Activated CD4-positive, alpha-beta T cell treated with anti-CD3 and anti-CD28 coated beads, Interleukin-2, amount 10 ng/mL, durations not matched to agents 24 days and 14 days (primary cell): Measurements from ENCODE around the gene LYRM2. TPM values are rescaled to one million over a fixed set of nuclear protein-coding genes. Genes with fewer than 3 reads are reported as not detected.

Experiments
- DNase-seq: peaks from one replicate; pipeline ENCODE4 v3.0.0; 2022
- H3K27ac Mint-ChIP-seq: one replicate; pipeline ENCODE4 v1.8.0; 2022; ENCODE audit warnings: mild to moderate bottlenecking, mixed read lengths
- H3K27me3 Mint-ChIP-seq: one replicate; pipeline ENCODE4 v1.8.0; 2022; ENCODE audit warnings: mixed read lengths
- H3K36me3 Mint-ChIP-seq: one replicate; pipeline ENCODE4 v1.8.0; 2022; ENCODE audit warnings: low read depth, mild to moderate bottlenecking, mixed read lengths
- H3K4me1 Mint-ChIP-seq: one replicate; pipeline ENCODE4 v1.8.0; 2021; ENCODE audit warnings: mixed read lengths
- H3K4me3 Mint-ChIP-seq: one replicate; pipeline ENCODE4 v1.8.0; 2022; ENCODE audit warnings: mild to moderate bottlenecking, moderate library complexity, mixed read lengths
- H3K9me3 Mint-ChIP-seq: one replicate; pipeline ENCODE4 v1.8.0; 2021; ENCODE audit warnings: mixed read lengths
- intact Hi-C: fragments of 100-400 bp; cut with micrococcal nuclease; formaldehyde crosslinking; loops from one replicate; pipeline ENCODE4 v1.15.1; 2023
- total RNA-seq: library from RNA; stranded (reverse); gene quantifications from 2 replicates; pipeline ENCODE4 v1.2.3, GENCODE V29; 2022

LYRM2 gene
- total RNA-seq, 1 donor from 2014 or later = 33.7 TPM

- Mint-ChIP-seq H3K4me3 (peak overlapping the region; percentile 6), H3K4me1 (peaks cover 39% of the 10 kb centered on the region), H3K36me3 (peaks cover 14% of the 10 kb centered on the region), H3K9me3 (peaks cover 22% of the 10 kb centered on the region), H3K27ac (peak overlapping the region; percentile 39), H3K27me3 (no peaks in the 10 kb centered on the region)
- intact Hi-C loops = no loop called here
- no peak for DNase-seq
These were observed 40.6 kb downstream of the LYRM2 start for GRCh38 chr6:89597988-89598387.

- H3K9me3 Mint-ChIP-seq = peaks cover 22% of the 10 kb centered on the region
- peaks cover 39% of the 10 kb centered on the region for H3K4me1 Mint-ChIP-seq
- peak overlapping the region; percentile 21 for H3K27ac Mint-ChIP-seq
These were observed 41.2 kb downstream of the LYRM2 start for GRCh38 chr6:89597372-89597771.

GRCh38 chr6:89596484-89596883 is 42.1 kb downstream of the LYRM2 start:
- peaks cover 39% of the 10 kb centered on the region for H3K4me1 Mint-ChIP-seq
- peaks cover 22% of the 10 kb centered on the region for H3K9me3 Mint-ChIP-seq
- no peaks in the 10 kb centered on the region for H3K27me3 Mint-ChIP-seq
- peak overlapping the region; percentile 48 for H3K4me3 Mint-ChIP-seq
- intact Hi-C loops = loop anchor here (1.0 kb wide), 1 partner anchor 164 kb away; no protein-coding TSS in a partner anchor
- peak overlapping the region; percentile 93 for H3K27ac Mint-ChIP-seq
- DNase-seq = no peak
- H3K36me3 Mint-ChIP-seq = peaks cover 14% of the 10 kb centered on the region

More at GRCh38 chr6:89597372-89597771, 41.2 kb downstream of the LYRM2 start:
- peaks cover 14% of the 10 kb centered on the region for H3K36me3 Mint-ChIP-seq
- peak; percentile 60 for DNase-seq
- intact Hi-C loops = no loop called here
- no peaks in the 10 kb centered on the region for H3K27me3 Mint-ChIP-seq
- peak overlapping the region; percentile 25 for H3K4me3 Mint-ChIP-seq

GRCh38 chr6:89596056-89596455 is 42.5 kb downstream of the LYRM2 start:
- DNase-seq = peak; percentile 78
- intact Hi-C loops = loop anchor here (1.0 kb wide), 1 partner anchor 164 kb away; no protein-coding TSS in a partner anchor
- H3K9me3 Mint-ChIP-seq = peaks cover 22% of the 10 kb centered on the region
- peaks cover 14% of the 10 kb centered on the region for H3K36me3 Mint-ChIP-seq
- peaks cover 39% of the 10 kb centered on the region for H3K4me1 Mint-ChIP-seq
- peak overlapping the region; percentile 93 for H3K27ac Mint-ChIP-seq
- H3K27me3 Mint-ChIP-seq = no peaks in the 10 kb centered on the region
- peak overlapping the region; percentile 48 for H3K4me3 Mint-ChIP-seq

GRCh38 chr6:89591745-89592144 is 46.8 kb downstream of the LYRM2 start:
- peaks cover 14% of the 10 kb centered on the region for H3K9me3 Mint-ChIP-seq
- peaks cover 14% of the 10 kb centered on the region for H3K4me1 Mint-ChIP-seq
- H3K27me3 Mint-ChIP-seq = peaks cover 2% of the 10 kb centered on the region
- no peak overlapping the region for H3K27ac Mint-ChIP-seq
- H3K36me3 Mint-ChIP-seq = peaks cover 6% of the 10 kb centered on the region
- intact Hi-C loops = no loop called here
- DNase-seq = no peak
- no peak overlapping the region for H3K4me3 Mint-ChIP-seq

- peaks cover under 1% of the 10 kb centered on the region for H3K4me1 Mint-ChIP-seq
- H3K9me3 Mint-ChIP-seq = no peaks in the 10 kb centered on the region
- no peak for DNase-seq
- peaks cover 2% of the 10 kb centered on the region for H3K27me3 Mint-ChIP-seq
- no peak overlapping the region for H3K27ac Mint-ChIP-seq
- no peaks in the 10 kb centered on the region for H3K36me3 Mint-ChIP-seq
- intact Hi-C loops = no loop called here
- no peak overlapping the region for H3K4me3 Mint-ChIP-seq
These were observed 48.4 kb downstream of the LYRM2 start for GRCh38 chr6:89590133-89590532.

- Mint-ChIP-seq H3K27me3 (peaks cover 2% of the 10 kb centered on the region), H3K9me3 (no peaks in the 10 kb centered on the region), H3K4me1 (no peaks in the 10 kb centered on the region), H3K4me3 (no peak overlapping the region), H3K27ac (no peak overlapping the region), H3K36me3 (no peaks in the 10 kb centered on the region)
- intact Hi-C loops = no loop called here
- DNase-seq = no peak
These were observed 49.1 kb downstream of the LYRM2 start for GRCh38 chr6:89589297-89590025.

- Mint-ChIP-seq H3K4me1 (peaks cover 2% of the 10 kb centered on the region), H3K36me3 (no peaks in the 10 kb centered on the region), H3K27me3 (peaks cover 8% of the 10 kb centered on the region), H3K4me3 (no peak overlapping the region), H3K9me3 (no peaks in the 10 kb centered on the region), H3K27ac (no peak overlapping the region)
- intact Hi-C loops = no loop called here
- DNase-seq = no peak
These were observed 53.4 kb downstream of the LYRM2 start for GRCh38 chr6:89585154-89585553.

GRCh38 chr6:89584539-89584938 is 54.0 kb downstream of the LYRM2 start:
- no peak for DNase-seq
- no peaks in the 10 kb centered on the region for H3K9me3 Mint-ChIP-seq
- H3K4me1 Mint-ChIP-seq = peaks cover 2% of the 10 kb centered on the region
- H3K4me3 Mint-ChIP-seq = no peak overlapping the region
- peaks cover 9% of the 10 kb centered on the region for H3K27me3 Mint-ChIP-seq
- intact Hi-C loops = no loop called here
- no peaks in the 10 kb centered on the region for H3K36me3 Mint-ChIP-seq
- H3K27ac Mint-ChIP-seq = no peak overlapping the region

GRCh38 chr6:89583559-89583958 is 55.0 kb downstream of the LYRM2 start:
- intact Hi-C loops = no loop called here
- Mint-ChIP-seq H3K9me3 (no peaks in the 10 kb centered on the region), H3K4me3 (no peak overlapping the region), H3K36me3 (no peaks in the 10 kb centered on the region), H3K27me3 (peaks cover 11% of the 10 kb centered on the region), H3K4me1 (peaks cover 2% of the 10 kb centered on the region), H3K27ac (no peak overlapping the region)
- DNase-seq = no peak

GRCh38 chr6:89582669-89583325 is 55.8 kb downstream of the LYRM2 start:
- no peaks in the 10 kb centered on the region for H3K36me3 Mint-ChIP-seq
- no peak overlapping the region for H3K27ac Mint-ChIP-seq
- DNase-seq = no peak
- H3K4me1 Mint-ChIP-seq = peaks cover 2% of the 10 kb centered on the region
- peaks cover 9% of the 10 kb centered on the region for H3K27me3 Mint-ChIP-seq
- H3K9me3 Mint-ChIP-seq = no peaks in the 10 kb centered on the region
- no peak overlapping the region for H3K4me3 Mint-ChIP-seq
- intact Hi-C loops = no loop called here

- H3K9me3 Mint-ChIP-seq = no peaks in the 10 kb centered on the region
- intact Hi-C loops = no loop called here
- DNase-seq = no peak
- H3K27ac Mint-ChIP-seq = no peak overlapping the region
- peaks cover 9% of the 10 kb centered on the region for H3K27me3 Mint-ChIP-seq
- H3K4me1 Mint-ChIP-seq = peaks cover 2% of the 10 kb centered on the region
- H3K36me3 Mint-ChIP-seq = no peaks in the 10 kb centered on the region
- no peak overlapping the region for H3K4me3 Mint-ChIP-seq
These were observed 56.9 kb downstream of the LYRM2 start for GRCh38 chr6:89581689-89582088.

- H3K27me3 Mint-ChIP-seq = peaks cover 11% of the 10 kb centered on the region
- H3K4me3 Mint-ChIP-seq = no peak overlapping the region
- H3K27ac Mint-ChIP-seq = no peak overlapping the region
- H3K4me1 Mint-ChIP-seq = peaks cover 2% of the 10 kb centered on the region
- intact Hi-C loops = no loop called here
- no peaks in the 10 kb centered on the region for H3K9me3 Mint-ChIP-seq
- DNase-seq = no peak
- no peaks in the 10 kb centered on the region for H3K36me3 Mint-ChIP-seq
These were observed 57.4 kb downstream of the LYRM2 start for GRCh38 chr6:89580997-89581666.

- Mint-ChIP-seq H3K27me3 (peaks cover 7% of the 10 kb centered on the region), H3K36me3 (no peaks in the 10 kb centered on the region), H3K4me3 (no peak overlapping the region), H3K27ac (no peak overlapping the region), H3K9me3 (no peaks in the 10 kb centered on the region), H3K4me1 (peaks cover 7% of the 10 kb centered on the region)
- intact Hi-C loops = no loop called here
- no peak for DNase-seq
These were observed 63.0 kb downstream of the LYRM2 start for GRCh38 chr6:89575562-89575960.
